Stomach smooth muscle (tissue), 2 donors: ENCODE measurements around the gene JAML.

Experiments used
- H3K27ac ChIP-seq: one replicate; pipeline ENCODE4 v1.7.0; 2013; ENCODE audit warnings: mild to moderate bottlenecking, low read length, inconsistent platforms
- H3K27me3 ChIP-seq, 2 donors: one replicate each; pipeline ENCODE4 v1.7.0; 2013; ENCODE audit warnings: low read length in 2 of 2; ENCODE audit not compliant: insufficient read depth in 2 of 2, control insufficient read depth in 1 of 2
- H3K36me3 ChIP-seq, 2 donors: one replicate each; pipeline ENCODE4 v1.7.0; 2013; ENCODE audit warnings: low read length in 2 of 2; ENCODE audit not compliant: control insufficient read depth in 2 of 2, insufficient read depth in 2 of 2
- H3K4me1 ChIP-seq: one replicate; pipeline ENCODE4 v1.7.0; 2013; ENCODE audit warnings: low read length; ENCODE audit not compliant: control insufficient read depth, insufficient read depth
- H3K4me3 ChIP-seq, 2 donors: one replicate each; pipeline ENCODE4 v1.7.0; 2013; ENCODE audit warnings: low read length in 2 of 2
- H3K9ac ChIP-seq, 2 donors: one replicate each; pipeline ENCODE4 v1.7.0; 2013; ENCODE audit warnings: low read length in 2 of 2, mild to moderate bottlenecking in 1 of 2
- H3K9me3 ChIP-seq, 2 donors: one replicate each; pipeline ENCODE4 v1.7.0; 2013; ENCODE audit warnings: low read length in 2 of 2; ENCODE audit not compliant: control insufficient read depth in 2 of 2
- donor health status: healthy.
- donor health status: Pancreatic carcinoma.

Gene JAML

DNA sequence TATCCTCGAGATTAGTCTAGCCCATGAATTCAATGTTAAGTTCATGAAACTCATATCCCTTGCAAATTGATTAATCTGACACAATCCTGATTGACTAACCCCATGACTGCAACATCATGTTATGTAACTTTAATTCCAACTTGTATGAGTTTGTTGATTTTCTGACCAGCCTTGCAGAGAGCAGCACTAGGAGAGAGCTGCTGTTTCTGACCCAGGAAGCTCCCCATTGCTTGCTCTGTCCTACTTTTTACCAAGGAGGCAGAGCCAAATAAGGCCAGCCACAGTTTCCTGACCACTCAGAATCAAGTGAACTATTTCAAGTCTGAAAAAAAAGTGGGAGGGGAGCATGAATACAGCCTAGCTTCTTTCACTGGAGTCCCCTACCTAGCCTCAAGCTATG is 14.1 kb upstream of the JAML start:
- H3K4me1 ChIP-seq = no peaks in the 10 kb centered on the region
- no peak overlapping the region for H3K9ac ChIP-seq
- H3K27ac ChIP-seq = no peak overlapping the region
- no peaks in the 10 kb centered on the region for H3K36me3 ChIP-seq
- no peak overlapping the region for H3K4me3 ChIP-seq
- H3K9me3 ChIP-seq = no peaks in the 10 kb centered on the region
- peaks cover 0 to 2% of the 10 kb centered on the region in 2 donors for H3K27me3 ChIP-seq

DNA sequence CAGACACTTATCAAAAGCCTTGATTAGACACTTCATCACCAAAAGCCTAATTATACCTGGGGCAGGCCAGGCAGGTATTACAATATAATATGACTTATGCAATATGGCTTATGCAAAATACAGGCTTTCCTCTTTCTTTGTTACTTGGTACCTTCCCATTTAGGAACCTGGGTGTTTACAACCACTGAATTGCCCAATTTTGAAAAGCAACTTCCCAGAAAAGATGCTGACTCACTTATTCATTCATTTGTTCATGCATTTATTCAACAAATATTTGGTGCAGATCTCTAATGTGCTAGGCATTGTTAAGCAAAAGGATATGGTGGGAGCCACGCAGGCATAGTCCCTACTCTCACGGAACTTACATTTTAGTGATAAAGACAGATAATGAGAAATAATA is 13.6 kb upstream of the JAML start:
- Histone ChIP-seq H3K4me3 (no peak overlapping the region), H3K27ac (no peak overlapping the region), H3K4me1 (no peaks in the 10 kb centered on the region), H3K36me3 (no peaks in the 10 kb centered on the region), H3K9me3 (no peaks in the 10 kb centered on the region), H3K27me3 (peaks cover 0 to 2% of the 10 kb centered on the region in 2 donors), H3K9ac (no peak overlapping the region)

DNA sequence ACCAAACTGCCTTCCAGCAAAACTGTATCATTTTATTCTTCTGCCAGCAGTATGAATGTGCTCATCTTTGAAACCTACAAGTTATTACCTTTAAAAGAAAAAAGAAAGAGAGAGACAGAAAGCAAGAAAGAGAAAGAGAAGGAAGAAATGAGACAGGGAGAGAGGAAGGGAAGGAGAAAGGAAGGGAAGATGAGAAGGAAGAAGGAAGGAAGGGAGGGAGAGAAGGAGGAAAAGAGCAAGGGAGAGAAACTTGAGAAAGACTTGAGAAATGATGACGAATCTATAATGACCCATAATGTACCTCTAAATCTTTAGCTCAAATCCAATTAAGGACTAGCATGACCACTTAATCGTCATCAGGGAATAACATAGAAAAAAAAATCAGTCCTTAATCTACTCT is 11.4 kb upstream of the JAML start:
- Histone ChIP-seq H3K9ac (no peak overlapping the region), H3K27me3 (no peaks in the 10 kb centered on the region), H3K36me3 (no peaks in the 10 kb centered on the region), H3K27ac (no peak overlapping the region), H3K4me1 (no peaks in the 10 kb centered on the region), H3K4me3 (no peak overlapping the region), H3K9me3 (no peaks in the 10 kb centered on the region)

DNA sequence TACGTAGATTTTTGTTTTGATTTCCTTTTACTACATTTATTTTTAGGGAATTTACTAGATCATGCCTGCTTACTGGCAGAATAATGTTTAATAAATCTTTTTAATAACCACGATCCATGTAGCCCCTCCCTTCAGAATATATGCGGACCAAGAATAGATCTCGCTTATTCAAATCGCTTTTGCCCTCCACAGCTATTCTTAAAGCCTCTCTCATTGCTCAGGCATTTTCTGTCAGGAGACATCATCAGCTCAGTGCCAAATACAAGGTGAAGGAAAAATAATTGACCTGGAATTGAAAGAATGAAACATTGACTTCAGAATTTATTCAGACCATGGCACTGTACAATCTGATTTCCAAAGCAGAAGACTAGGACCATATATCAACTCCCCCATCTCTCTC is 10.0 kb upstream of the JAML start:
- H3K9ac ChIP-seq = no peak overlapping the region
- no peaks in the 10 kb centered on the region for H3K4me1 ChIP-seq
- no peaks in the 10 kb centered on the region for H3K27me3 ChIP-seq
- H3K36me3 ChIP-seq = no peaks in the 10 kb centered on the region
- H3K4me3 ChIP-seq = no peak overlapping the region
- no peaks in the 10 kb centered on the region for H3K9me3 ChIP-seq
- no peak overlapping the region for H3K27ac ChIP-seq

DNA sequence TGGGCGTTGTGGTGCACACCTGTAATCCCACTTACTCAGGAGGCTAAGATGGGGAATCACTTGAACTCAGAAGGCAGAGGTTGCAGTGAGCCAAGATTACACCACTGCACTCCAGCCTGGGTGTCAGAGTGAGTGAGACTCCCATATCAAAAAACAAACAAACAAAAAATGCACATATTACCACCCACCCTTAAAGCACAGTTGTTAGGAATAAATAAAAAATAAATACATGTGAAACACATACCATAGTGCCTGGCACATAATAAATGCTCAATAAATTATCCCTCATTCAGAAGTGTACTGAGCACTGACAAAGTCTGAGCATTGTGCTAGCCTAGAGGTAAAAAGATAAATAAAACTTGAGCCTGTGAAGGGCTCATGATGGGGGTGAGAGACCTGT is 9.0 kb upstream of the JAML start:
- H3K27ac ChIP-seq = no peak overlapping the region
- H3K36me3 ChIP-seq = no peaks in the 10 kb centered on the region
- no peak overlapping the region for H3K4me3 ChIP-seq
- H3K9ac ChIP-seq = no peak overlapping the region
- H3K4me1 ChIP-seq = no peaks in the 10 kb centered on the region
- H3K27me3 ChIP-seq = no peaks in the 10 kb centered on the region
- no peaks in the 10 kb centered on the region for H3K9me3 ChIP-seq

DNA sequence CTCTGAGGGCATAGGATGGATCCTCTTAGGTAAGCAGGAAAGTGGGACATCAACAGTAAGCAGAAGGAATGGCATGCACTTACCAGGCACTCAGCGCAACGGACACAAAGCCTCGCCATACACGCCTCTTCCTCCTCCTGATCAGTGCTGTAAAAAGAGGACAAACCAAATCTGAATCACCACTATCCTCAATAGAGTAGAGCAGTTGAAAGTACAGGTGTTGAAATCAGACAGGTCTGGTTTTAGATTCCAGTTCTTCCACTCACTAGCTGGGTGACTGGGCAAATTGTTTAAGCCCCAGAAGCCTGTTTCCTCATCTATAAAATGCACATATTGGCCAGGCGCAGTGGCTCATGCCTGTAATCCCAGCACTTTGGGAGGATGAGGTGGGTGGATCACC is 8.6 kb upstream of the JAML start:
- Histone ChIP-seq H3K27me3 (no peaks in the 10 kb centered on the region), H3K27ac (no peak overlapping the region), H3K4me1 (no peaks in the 10 kb centered on the region), H3K9me3 (no peaks in the 10 kb centered on the region), H3K4me3 (no peak overlapping the region), H3K36me3 (no peaks in the 10 kb centered on the region), H3K9ac (no peak overlapping the region)

DNA sequence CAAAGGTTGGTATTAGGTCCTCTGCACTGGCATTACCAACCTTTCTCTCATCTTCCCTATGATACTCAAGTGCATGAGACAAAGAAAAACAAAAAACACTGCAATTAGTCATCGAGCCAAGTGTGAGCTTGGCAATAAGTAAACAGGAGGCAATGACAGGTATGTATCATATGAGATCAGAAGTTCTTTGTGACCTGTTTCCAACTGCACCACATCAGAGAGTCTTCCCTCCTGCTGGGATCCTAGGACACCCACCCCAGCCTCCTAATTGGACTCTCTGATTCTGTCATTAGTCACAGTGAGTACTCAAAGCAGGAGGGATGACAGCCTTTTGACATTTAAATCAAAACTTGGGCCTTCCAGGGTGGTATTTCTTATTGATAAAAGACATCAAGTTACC is 7.8 kb upstream of the JAML start:
- Histone ChIP-seq H3K27ac (no peak overlapping the region), H3K27me3 (no peaks in the 10 kb centered on the region), H3K36me3 (no peaks in the 10 kb centered on the region), H3K9me3 (no peaks in the 10 kb centered on the region), H3K9ac (no peak overlapping the region), H3K4me1 (no peaks in the 10 kb centered on the region), H3K4me3 (no peak overlapping the region)

DNA sequence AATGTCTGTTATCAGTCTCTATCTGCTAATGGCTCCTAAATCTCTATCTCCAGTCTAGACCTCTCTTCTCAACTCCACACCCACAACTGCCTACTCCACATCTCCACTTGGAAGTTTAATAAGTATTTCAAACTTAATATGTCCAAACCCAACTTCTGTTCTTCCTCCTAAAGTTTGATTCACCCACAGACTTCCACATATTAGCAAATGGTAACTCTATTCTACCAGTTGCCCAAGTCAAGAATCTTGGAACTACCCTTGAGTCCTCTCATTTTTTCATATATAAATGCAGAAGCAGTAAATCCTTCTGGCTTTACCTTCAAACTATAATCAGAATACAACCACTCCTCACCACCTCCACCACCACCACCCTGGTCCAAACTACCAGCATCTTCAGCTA is 6.7 kb upstream of the JAML start:
- H3K4me3 ChIP-seq = no peak overlapping the region
- H3K4me1 ChIP-seq = no peaks in the 10 kb centered on the region
- H3K9ac ChIP-seq = no peak overlapping the region
- H3K9me3 ChIP-seq = no peaks in the 10 kb centered on the region
- no peaks in the 10 kb centered on the region for H3K27me3 ChIP-seq
- H3K36me3 ChIP-seq = no peaks in the 10 kb centered on the region
- H3K27ac ChIP-seq = no peak overlapping the region

DNA sequence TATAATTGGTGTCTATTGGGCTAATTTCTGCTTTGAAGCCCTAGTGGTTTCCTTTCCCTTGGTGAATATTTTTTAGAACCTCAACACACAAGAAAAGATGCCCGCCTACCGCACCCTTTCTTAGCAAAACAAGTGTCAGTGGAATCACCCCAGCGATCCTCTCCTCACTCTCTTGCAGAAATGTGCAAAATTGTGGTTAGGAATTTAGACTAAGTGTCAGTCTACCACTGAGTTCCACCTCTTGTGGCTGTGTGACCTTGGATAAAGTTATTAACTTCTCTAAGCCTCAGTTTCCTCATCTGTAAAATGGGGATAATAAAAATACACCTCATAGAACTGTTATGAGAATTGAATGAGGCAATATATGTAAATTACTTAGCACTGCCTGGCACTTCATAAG is 5.3 kb upstream of the JAML start:
- Histone ChIP-seq H3K27me3 (no peaks in the 10 kb centered on the region), H3K9me3 (no peaks in the 10 kb centered on the region), H3K4me3 (no peak overlapping the region), H3K4me1 (no peaks in the 10 kb centered on the region), H3K27ac (no peak overlapping the region), H3K9ac (no peak overlapping the region), H3K36me3 (no peaks in the 10 kb centered on the region)

DNA sequence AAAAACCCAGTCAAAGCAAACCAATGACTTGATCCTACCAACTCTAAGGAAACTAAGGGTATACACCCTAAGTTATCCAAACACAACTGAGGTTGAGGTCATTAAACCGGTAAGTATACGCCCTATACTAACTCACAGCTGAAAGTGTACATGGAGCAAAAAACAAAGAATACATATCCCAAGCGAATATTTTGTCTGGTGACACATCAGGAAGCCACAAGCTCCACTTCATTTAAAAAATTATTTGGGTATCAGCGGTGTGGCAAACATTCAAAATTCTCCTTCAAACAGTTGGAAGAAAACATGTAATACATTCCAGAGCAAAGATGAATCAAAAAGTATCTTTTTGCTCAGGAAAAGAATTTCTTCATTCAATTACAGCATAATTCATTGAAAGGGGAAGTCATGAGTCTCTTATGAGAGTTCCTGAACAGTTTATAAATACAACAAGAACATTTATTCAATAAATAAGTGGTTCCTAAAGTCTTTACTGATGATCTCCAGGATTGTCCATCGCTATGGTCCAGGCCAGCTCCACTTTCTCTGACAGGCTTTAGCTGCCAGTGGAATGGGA is 4.5 kb upstream of the JAML start:
- H3K9ac ChIP-seq = no peak overlapping the region
- H3K36me3 ChIP-seq = no peaks in the 10 kb centered on the region
- H3K27ac ChIP-seq = no peak overlapping the region
- no peaks in the 10 kb centered on the region for H3K9me3 ChIP-seq
- H3K4me3 ChIP-seq = no peak overlapping the region
- no peaks in the 10 kb centered on the region for H3K4me1 ChIP-seq
- H3K27me3 ChIP-seq = no peaks in the 10 kb centered on the region

DNA sequence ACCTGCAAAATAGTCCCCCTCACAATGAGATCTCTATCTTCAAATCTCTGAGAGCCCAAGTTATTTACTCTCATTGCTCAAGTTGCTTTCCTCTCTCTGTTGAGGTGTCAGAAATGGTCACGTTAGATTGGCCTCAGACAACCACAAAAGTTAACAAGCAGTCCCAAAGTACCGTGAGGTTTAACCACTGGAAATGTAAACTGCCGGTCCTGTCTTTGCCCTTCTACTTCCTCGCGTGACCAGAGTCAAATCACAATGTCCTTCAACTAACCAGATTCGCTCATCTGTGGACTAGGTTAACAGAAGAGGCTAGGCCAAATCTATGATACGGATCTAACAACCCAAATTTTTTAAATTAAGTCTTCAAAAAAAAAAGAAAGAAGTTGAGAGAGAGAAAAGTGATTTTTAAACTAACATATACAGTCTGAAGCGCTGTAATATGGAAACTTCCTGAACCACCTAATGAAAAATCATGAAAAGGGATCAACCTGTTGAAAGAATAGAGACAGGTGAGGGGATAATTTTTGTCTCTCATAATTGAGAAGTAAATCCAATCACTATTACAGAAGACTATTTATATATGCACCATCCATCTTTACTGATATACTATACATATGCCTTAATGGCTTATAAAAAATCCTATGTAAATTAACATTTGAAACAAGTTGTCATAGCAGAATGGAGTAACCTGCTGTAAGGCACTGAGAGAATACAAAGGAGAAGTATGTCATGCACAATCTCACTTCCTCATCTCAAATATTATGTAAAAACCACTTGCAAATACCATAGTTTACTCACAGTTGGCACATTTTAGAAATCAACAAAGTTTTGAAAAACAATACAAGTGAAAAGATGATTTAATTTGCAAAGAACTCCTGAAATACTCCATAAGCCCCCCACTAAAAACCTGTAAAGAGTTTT is 3.3 kb upstream of the JAML start:
- H3K9me3 ChIP-seq = no peaks in the 10 kb centered on the region
- no peak overlapping the region for H3K27ac ChIP-seq
- H3K4me1 ChIP-seq = no peaks in the 10 kb centered on the region
- H3K9ac ChIP-seq = no peak overlapping the region
- H3K4me3 ChIP-seq = no peak overlapping the region
- H3K36me3 ChIP-seq = no peaks in the 10 kb centered on the region
- no peaks in the 10 kb centered on the region for H3K27me3 ChIP-seq
